HG03354 (cell line): ENCODE measurements around the gene ZBTB24.
A peak's percentile ranks its signal among the peaks of the same experiment; 100 is the strongest.

Experiments used
- ATAC-seq: cut with Tn5 transposase; IDR thresholded peaks from one replicate; pipeline ENCODE4 v1.9.1; 2021; ENCODE audit warnings: mild to moderate bottlenecking; ENCODE audit not compliant: unreplicated experiment, poor library complexity, severe bottlenecking

The ZBTB24 gene

DNA sequence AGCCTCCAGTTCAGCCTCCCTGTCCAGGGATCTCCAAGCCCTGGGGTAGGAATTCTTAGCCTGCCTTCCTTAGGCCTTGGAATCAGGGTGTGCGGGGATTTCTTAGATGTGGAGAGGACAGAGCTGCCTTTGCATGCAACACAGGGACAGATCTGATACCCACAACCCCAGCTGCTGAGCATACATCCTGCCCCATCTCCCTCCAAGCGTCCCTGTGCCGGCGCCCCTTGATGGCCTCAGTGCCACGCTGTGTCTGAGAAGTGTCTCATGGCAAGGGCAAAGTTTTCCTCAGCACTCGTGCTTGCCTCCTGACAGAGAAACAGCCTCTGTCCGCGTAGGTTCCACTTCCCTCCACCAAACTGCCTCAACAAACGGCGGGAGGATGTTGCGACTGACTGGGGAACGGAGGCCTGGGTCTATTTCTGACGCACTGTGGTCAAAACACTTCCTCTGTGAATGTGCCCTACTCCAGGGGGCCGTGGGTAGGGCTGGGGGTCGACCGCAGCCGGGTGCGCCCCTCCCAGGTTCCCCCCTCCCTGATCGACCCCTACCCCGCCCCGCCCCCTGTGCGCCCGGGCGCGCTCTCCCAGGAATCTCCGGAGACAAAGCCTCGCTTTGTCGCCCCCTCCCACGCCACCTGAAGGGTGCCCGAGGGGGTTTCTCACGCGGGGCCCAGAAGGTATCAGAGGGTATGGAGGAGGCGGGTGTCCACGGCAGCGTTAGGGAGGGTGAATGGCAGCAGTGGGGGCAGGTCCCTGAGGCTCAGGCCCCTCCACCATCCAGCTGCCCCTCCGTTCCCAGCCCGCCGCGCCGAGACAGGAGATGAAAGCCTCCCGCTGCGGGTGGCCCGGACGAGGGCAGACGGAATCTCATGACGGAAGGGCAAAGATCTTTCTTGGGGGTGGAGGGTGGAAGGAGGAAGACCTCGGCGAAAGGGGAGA is 28.3 kb downstream of the ZBTB24 start:
- ATAC-seq = peak; percentile 39

DNA sequence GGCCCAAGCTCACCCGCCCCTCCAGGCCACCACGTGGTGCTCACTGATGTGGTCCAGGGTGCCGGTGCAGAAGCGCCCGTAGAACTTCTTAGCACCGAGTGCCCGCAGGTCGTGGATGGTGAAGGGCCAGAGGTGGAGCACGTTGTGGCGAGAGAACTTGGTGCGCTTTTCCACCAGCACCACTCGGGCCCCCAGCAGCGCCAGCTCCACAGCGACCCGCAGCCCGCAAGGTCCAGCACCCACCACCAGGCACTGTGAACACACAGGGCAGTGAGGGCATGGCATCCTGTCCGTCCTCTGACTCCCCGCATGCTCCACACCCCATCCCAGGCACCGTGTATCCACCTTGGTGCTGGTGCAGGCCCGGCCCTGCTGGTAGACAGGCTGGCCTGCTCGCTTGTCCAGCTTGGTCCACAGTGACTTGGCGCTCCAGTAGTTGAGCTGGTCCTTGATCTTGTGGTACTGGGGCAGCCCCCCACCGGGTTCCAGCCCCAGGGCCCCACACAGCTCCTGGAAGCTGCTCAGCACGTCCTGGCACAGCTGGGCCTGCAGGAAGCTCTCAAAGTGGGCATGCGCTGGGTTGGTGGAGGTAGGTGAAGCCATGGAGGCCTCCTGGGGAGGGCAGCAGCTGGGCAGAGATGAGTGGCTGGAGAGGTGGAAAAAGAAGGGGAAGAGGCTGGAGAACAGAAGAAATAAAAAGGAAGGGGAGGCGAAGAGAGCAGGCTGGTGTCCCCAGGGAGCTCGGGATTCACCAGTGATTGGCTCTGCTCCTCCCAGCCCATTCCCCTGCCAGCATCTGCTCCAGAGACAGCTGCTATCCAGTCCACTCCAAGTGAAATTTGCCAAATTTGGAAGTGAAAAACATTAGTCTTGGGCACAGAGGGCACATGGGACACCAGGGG is 29.2 kb downstream of the ZBTB24 start:
- no peak for ATAC-seq

DNA sequence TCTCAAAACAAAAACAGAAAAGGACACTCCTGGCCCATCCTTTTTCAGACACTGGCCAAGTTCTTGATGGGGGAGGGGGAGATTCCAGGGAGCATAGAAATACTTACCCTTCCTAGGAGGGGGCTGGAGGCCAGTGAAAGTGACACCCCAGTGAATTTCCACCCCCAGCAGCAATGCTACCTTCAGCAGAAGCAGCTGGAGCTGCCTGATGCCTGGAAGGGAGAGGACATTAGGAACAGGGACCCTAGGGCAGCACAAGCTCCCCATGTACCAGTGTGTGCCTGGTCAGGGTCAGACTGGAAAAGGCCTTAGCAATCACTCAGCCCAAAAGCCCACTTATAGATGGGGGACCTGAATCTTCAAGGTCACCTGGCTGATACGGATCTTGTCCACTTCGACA is 29.9 kb downstream of the ZBTB24 start:
- no peak for ATAC-seq

DNA sequence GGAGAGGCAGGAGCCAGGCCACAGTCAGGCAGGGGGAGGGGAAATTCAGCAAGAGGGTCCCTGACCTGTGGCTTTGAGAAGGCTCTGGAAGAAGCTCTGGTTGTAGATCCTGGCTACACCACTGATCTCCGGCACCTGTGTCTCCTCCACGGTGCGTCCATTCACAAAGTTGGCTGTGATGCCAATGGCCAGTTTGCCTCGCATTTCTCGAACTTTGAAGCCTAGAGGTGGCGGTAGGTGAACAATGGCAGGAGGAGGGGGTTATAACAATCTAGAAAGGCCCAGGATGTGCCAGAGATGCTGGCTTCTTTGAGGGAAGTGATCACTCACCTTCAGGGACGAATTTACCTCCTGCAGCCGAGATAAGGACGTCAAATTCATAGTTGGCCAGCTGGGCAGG is 30.8 kb downstream of the ZBTB24 start:
- ATAC-seq = no peak

DNA sequence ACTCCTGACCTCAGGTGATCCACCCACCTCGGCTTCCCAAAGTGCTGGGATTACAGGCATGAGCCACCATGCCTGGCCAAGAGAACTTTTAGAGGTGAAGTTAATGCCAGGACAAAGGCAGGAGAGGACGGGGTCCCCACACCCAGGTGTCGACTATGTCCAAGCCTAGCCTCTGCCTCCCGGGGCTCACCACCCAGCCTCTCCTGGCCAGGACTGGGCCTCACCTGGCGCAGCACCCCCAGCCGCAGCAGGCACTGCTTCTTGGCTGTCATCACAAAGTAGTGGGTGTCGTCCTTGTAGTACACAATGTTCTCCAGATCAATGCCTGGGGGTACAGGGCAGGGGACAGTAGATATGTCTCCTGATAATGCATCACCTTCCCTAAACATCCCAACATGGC is 31.6 kb downstream of the ZBTB24 start:
- no peak for ATAC-seq

DNA sequence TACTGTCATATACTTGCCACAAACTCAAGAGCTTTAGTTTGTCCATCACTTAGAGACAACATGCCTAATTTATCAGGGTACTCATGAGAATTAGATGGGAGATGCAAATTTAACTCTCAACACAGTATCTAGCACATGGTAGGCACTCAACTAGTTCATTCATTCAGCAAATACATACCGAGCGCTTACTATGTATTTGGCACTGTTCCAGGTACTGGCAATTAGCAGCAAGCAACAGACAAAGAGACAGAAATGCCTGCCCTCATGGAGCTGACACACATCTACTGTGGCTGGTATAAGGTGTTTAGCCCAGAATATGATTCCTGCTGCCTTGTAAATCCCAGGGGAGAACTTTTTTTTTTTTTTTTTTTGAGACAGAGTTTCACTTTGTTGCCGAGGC is 32.2 kb downstream of the ZBTB24 start:
- no peak for ATAC-seq

DNA sequence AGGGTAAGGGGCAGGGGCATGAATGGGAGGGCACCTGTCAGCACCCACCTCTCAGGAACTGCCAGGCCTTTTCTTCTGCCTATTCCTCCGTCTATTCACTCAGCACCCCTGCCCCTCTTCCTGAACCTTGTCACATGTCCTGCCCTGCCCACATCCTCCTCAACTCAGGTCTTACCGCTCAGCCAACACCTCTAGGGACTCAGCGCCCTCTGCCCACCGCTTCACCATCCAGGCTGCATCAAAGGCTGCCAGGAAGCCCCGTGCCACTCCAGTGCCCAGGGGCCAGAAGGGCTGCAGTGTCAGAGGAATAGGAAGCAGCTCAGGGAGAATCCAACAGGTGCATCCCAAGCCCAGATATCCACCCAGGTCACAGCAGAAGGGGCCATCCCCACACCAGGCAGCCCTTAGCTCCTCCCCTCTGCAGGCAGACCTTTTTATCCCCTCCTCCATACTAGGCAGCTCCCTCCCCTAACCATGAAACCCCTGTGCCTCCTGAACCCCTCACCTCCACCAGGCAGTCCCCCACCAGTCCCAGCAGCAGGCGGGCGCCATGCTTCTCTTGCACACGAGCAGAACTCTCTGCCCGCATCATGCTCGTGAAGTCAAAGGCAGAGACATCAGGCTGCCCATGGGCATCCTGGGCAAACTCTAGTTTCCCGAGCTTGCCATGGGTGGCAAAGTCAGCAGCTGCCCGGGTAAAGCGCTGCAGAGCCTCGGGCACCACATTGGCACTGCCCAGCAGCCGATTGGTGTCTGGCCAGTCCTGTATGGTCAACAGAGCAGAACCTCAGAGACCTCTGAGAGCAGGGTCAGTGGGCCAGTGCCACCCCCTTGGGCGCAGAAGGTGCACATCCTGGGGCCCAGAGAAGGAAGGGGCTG is 33.0 kb downstream of the ZBTB24 start:
- ATAC-seq = no peak

DNA sequence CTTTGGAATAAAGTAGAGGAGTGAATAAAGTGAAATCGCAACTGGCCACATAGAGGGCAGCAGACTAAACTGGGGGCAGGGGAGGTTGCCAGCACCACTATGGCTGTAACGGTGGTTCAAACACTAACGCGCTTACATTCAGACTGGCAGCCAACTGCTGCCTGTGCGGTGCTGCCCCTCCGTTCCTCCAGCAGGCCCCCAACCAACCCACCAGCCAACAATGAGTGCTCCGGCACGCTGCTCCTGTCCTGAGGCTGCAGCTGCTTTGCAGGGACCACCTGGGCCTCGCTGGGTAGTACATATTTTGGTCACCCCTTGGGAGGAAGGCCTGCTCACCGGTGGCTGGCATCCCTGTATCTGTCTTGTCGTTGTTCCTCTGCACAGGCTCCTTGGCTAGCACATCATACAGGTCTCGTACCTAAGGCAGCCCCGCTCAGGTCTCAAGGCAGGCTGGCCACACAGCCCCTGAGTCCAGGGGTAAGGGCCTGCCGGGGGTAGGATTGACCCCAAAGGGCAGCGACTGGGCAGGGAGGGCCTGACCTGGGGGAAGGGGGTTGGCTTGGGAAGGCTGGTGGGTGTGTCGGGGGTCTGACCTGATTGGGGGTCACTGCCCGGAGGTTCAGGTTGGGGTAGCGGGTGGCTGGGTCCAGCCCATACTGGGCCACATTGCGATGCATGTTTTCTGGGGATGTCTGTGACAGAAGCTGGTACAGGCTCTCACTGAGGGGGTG is 33.8 kb downstream of the ZBTB24 start:
- ATAC-seq = no peak

DNA sequence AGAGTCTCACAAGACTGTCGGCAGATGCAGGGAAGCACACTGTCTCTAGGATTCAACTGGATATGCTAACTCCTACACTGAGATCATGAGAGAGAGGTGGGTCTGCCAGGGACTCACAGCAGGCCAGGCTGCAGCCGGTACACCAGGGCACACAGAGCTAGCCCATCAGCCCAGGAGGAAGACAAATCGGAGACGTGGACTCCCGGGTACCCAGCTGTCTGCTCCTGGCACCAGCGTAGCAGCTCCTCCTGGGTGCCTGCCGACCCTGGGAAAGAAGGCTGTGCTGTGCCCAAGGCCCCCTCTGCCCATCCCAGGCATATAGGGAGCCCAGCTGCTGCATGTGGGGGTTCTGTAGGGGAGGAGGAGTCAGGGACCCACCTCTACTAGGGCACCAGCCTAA is 34.4 kb downstream of the ZBTB24 start:
- no peak for ATAC-seq

DNA sequence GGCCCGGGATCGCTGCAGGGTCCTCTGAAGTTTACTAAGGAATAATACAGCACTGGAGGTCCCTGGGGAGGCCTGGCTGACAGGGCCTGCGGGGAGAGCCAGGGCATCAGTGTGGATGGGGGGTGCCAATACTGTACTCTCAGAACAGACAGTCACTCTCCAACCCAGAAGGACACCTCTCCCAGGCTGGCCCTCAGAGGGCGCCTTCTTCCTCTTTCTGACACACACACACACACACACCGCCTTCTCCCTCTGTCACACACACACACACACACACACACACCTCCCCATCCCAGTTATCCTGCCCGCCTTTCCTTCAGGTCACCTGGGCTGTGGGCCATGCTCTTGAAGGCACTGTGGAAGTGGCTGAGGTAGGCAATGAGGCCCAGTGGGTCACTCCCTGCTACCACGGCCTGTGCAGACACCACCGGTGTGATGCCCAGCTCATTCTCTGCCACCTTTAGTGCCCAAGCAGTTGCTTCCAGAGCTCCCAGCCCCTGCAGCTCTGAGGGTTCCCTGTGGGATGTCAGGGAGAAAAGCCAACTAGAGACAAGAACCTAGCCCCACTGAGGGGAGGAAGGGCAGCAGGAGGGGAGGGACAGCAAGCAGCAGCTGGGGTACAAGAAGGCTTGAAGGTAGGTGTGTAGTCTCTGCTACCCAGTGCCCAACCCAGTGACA is 35.0 kb downstream of the ZBTB24 start:
- no peak for ATAC-seq

DNA sequence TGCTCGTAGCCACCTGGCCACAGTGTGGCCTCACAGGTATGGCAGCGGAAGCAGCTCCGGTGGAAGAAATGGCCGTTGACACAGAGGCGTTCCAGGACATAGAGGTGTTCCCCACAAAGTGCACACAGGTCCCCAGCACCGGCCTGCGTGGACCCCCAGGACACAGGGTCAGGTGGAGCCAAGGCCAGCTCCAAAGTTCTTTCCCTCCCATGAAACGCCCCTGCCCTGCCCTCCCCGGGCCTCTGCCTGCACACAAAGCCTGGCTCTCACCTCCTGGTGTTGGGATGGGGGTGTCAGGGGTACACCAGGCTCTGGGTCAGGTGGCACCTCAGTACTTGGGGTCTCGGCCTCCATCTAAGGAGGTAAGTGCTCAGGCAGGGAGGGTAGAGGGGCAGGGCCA is 35.9 kb downstream of the ZBTB24 start:
- no peak for ATAC-seq

DNA sequence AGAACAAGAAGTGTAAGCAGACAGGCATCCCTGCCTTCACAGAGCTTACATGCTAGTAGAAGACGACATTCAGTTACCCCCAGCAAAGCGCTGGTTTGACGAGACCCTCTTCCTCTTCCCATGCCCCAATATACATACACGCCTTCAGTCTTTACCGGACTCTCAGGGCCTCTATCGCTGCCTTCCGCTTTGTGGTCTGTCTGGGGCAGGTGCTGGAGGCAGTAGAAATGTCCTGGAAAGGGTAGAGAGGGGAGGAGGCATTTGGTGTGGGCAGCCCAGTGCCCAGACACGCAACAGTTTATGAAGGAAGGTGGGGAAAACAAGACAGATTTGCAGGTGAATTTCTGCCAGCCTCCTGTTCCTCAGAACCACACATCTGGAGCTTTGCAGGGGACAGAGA is 36.5 kb downstream of the ZBTB24 start:
- no peak for ATAC-seq

DNA sequence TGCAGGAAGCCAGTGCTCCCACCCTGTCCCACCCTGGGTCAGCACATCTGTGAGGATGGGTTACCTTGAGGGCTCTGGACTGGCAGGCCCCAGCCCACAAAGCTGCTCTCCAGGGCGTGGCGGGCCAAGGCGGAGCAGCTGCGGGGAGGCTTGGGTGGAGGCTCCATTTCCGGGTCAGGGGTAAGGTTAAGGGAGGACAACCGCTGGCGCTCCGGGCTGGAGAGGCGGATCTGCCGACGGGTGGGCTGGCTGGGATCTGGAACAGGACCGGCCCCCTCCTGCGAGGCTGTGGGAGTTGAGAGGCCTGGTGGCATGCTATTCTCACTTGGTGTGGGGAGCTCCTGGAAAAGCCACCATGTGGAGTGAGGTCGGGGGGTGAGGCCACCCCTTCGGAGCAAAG is 36.9 kb downstream of the ZBTB24 start:
- no peak for ATAC-seq

DNA sequence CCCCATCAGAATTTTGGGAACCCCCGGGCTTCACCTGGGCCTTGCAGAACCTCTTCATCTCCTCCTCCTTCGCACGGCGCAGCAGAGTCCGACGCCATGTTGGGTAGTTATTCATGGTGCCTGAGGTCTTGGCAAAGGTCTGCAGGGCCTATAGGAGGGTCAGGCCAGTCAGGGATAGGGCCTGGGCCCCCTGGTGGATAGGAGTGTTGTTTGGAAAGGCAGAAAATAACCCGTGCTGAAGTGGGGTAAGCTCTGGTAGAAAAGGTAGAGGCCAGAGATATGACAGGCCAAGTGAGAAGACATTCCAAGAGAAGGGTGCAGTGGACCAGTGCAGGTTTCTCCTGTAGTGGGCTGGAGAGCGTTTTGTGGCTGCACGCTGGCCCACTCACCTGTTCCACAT is 37.6 kb downstream of the ZBTB24 start:
- no peak for ATAC-seq

DNA sequence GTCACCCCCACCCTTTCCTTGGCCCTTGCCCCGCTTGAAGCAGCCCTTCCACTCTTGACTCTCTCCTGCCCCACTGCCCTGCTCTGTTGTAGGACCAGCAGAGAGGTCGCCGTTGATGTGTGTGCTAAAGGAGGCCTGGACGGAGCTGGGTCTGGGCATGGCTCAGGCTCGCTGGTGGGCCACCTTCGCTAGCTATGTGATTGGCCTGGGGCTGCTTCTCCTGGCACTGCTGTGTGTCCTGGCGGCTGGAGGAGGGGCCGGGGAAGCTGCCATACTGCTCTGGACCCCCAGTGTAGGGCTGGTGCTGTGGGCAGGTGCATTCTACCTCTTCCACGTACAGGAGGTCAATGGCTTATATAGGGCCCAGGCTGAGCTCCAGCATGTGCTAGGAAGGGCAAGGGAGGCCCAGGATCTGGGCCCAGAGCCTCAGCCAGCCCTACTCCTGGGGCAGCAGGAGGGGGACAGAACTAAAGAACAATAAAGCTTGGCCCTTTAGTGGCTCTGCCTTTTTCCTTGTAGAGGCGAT is 39.5 kb downstream of the ZBTB24 start:
- ATAC-seq = no peak

DNA sequence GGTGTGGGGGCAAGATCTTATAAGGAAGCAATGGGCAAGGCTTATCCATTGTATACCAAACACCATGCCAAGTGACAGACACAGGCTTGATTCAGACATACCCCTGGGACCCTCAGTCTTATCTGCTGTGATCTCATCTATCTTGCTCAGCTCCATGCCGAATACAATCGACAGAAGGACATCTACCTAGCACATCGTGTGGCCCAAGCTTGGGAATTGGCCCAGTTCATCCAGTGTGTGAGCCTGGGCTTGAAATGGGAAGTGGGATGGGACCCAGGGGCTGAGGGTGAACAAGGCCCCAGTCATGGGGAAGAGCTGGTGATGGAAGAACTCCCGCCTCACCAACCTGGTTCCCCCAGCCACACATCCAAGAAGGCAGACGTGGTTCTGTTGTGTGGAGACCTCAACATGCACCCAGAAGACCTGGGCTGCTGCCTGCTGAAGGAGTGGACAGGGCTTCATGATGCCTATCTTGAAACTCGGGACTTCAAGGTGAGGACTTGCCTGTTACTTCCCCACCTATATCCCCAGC is 40.6 kb downstream of the ZBTB24 start:
- no peak for ATAC-seq

DNA sequence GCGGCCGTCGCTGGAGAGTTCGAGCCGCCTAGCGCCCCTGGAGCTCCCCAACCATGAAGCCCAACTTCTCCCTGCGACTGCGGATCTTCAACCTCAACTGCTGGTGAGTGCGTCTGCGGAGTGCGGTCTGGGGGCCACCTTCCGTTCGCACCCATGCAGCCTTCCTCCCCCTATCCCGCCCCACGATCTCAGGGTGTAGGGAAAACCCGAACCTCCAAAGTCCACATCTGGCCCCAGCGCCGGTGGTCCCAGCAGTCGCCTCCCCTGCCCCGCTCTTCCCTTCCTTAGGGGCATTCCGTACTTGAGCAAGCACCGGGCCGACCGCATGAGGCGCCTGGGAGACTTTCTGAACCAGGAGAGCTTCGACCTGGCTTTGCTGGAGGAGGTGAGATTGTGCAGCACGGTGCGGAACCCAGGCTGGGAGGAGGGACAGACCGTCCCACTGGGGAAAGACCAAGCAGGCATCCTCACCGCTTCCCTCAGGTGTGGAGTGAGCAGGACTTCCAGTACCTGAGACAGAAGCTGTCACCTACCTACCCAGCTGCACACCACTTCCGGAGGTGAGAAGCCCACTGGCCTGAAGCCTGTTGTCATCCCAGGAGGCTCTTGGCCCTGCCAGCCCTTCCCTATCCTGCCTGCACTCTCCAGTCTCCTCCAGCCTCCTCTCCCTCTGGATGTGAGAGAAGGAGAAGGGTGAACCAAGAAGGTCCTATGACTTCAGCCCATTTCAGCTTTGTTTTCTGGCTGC is 41.8 kb downstream of the ZBTB24 start:
- ATAC-seq = peak; percentile 19
